HCT116 (cell line): ENCODE data around the gene CPNE5. TPM values are rescaled to one million over a fixed set of nuclear protein-coding genes. Genes with fewer than 3 reads are reported as not detected.

Experiments
- ATAC-seq: fragments of 200-7000 bp; cut with Tn5 transposase; 2 replicates; pipeline ENCODE4 v1.9.1; 2020; ENCODE audit warnings: mild to moderate bottlenecking, moderate library complexity
- BruUV-seq: library from RNA; stranded (reverse); fragments of 400-500 nt; replicated peaks from 2 replicates; lab custom pipeline; 2021; lab: Mats Ljungman, UMichigan
- CTCF ChIA-PET: fragments of 300-600 bp; sonication (Branson Sonifier 250); formaldehyde crosslinking; loops from one replicate; lab custom pipeline; 2021; ENCODE audit warnings: antibody characterized with exemption; lab: Charles Lee
- POLR2A ChIA-PET: fragments of 300-600, 350-600 bp; sonication (Branson Sonifier 250); formaldehyde crosslinking; loops from one replicate; lab custom pipeline; 2021; ENCODE audit warnings: antibody characterized with exemption; lab: Charles Lee
- RAD21 ChIA-PET, 2 experiments: fragments of 300-600 bp; sonication (Branson Sonifier 250); formaldehyde crosslinking; loops; one replicate each; lab custom pipeline; 2023; ENCODE audit warnings: low total read pairs in 2 of 2; ENCODE audit not compliant: uncharacterized antibody in 2 of 2, unreplicated experiment in 2 of 2, low non-redundant PET in 1 of 2; lab: Charles Lee
- DNase-seq: peaks from one replicate; pipeline ENCODE4 v3.0.0-alpha.2; 2010; ENCODE audit warnings: low read depth, low spot score
- H2AFZ ChIP-seq: fragments of 200-600 bp; shearing (Covaris generic), sonication (generic); 2 replicates; pipeline ENCODE4 v1.6.1; 2017; ENCODE audit warnings: low read depth, mixed run types, mixed read lengths, antibody characterized with exemption, low read length; ENCODE audit not compliant: poor library complexity, severe bottlenecking
- H3K27ac ChIP-seq: 2 replicates; pipeline ENCODE4 v1.5.1; 2012; ENCODE audit warnings: low read depth, low read length
- H3K27me3 ChIP-seq: fragments of 200-600 bp; sonication (generic); 2 replicates; pipeline ENCODE4 v1.6.1; 2016; ENCODE audit warnings: mixed run types, low read length, mixed read lengths; ENCODE audit not compliant: insufficient read depth
- H3K36me3 ChIP-seq, 2 experiments: fragments of 200-500 bp in 1 of 2; fragments of 200-600 bp in 1 of 2; sonication (Bioruptor generic) in 1 of 2; sonication (generic) in 1 of 2; 2 replicates each; pipeline versions ENCODE4 v1.5.1 to v1.6.1; 2014 to 2016; ENCODE audit warnings: low read length in 2 of 2, inconsistent platforms in 1 of 2, mixed read lengths in 1 of 2, mixed run types in 1 of 2; ENCODE audit not compliant: insufficient read depth in 2 of 2, control insufficient read depth in 1 of 2
- H3K4me1 ChIP-seq, 2 experiments: fragments of 200-600 bp in 1 of 2; sonication (generic) in 1 of 2; 2 replicates each; pipeline versions ENCODE4 v1.5.1 to v1.6.1; 2012 to 2017; ENCODE audit warnings: low read length in 2 of 2, inconsistent platforms in 1 of 2, mild to moderate bottlenecking in 1 of 2, mixed read lengths in 1 of 2, mixed run types in 1 of 2, moderate library complexity in 1 of 2; ENCODE audit not compliant: insufficient read depth in 2 of 2, control insufficient read depth in 1 of 2
- H3K4me2 ChIP-seq: fragments of 200-600 bp; sonication (generic); 2 replicates; pipeline ENCODE4 v1.6.1; 2017; ENCODE audit warnings: mixed run types, low read length, mixed read lengths
- H3K4me3 ChIP-seq, 2 experiments: fragments of 200-600 bp in 1 of 2; sonication (generic) in 1 of 2; replicated peaks in 1 of 2; 2 replicates each; pipeline ENCODE4 v1.5.1; 2011 to 2016; ENCODE audit warnings: low read length in 2 of 2, control low read depth in 1 of 2, low read depth in 1 of 2, mild to moderate bottlenecking in 1 of 2, mixed read lengths in 1 of 2, mixed run types in 1 of 2
- H3K79me2 ChIP-seq: fragments of 200-600 bp; sonication (generic); 2 replicates; pipeline ENCODE4 v1.6.1; 2017; ENCODE audit warnings: mild to moderate bottlenecking, mixed run types, low read length, moderate library complexity, mixed read lengths; ENCODE audit not compliant: insufficient read depth
- H3K9ac ChIP-seq: fragments of 200-600 bp; sonication (generic); 2 replicates; pipeline ENCODE4 v1.6.1; 2016; ENCODE audit warnings: low read length, mixed read lengths
- H3K9me2 ChIP-seq: fragments of 200-600 bp; sonication (generic), shearing (Covaris generic); 2 replicates; pipeline ENCODE4 v1.6.1; 2017; ENCODE audit warnings: mixed run types, mild to moderate bottlenecking, moderate library complexity; ENCODE audit not compliant: insufficient read depth
- H3K9me3 ChIP-seq, 2 experiments: fragments of 200-500 bp in 1 of 2; fragments of 200-600 bp in 1 of 2; sonication (Bioruptor generic) in 1 of 2; sonication (generic) in 1 of 2; 2 replicates each; pipeline ENCODE4 v1.6.1; 2014 to 2017; ENCODE audit warnings: low read length in 2 of 2, mixed read lengths in 2 of 2, inconsistent platforms in 1 of 2, low read depth in 1 of 2, mild to moderate bottlenecking in 1 of 2, mixed run types in 1 of 2, moderate library complexity in 1 of 2; ENCODE audit not compliant: control insufficient read depth in 1 of 2, insufficient read depth in 1 of 2
- H4K20me1 ChIP-seq: fragments of 200-600 bp; sonication (generic), shearing (Covaris generic); 2 replicates; pipeline ENCODE4 v1.6.1; 2017; ENCODE audit warnings: mixed run types, mild to moderate bottlenecking, moderate library complexity; ENCODE audit not compliant: insufficient read depth
- CEBPB ChIP-seq: IDR thresholded peaks from 2 replicates; pipeline ENCODE4 v1.6.1; 2012; ENCODE audit warnings: low read depth
- CTCF ChIP-seq, 3 experiments: fragments of 200-600 bp in 1 of 3; sonication (generic) in 1 of 3; IDR thresholded peaks in 2 of 3; conservative IDR thresholded peaks in 1 of 3; 2 replicates each; pipeline ENCODE4 v1.5.1; 2012 to 2017; ENCODE audit warnings: low read depth in 2 of 3, low read length in 2 of 3, antibody characterized with exemption in 1 of 3, borderline replicate concordance in 1 of 3, control low read depth in 1 of 3, mild to moderate bottlenecking in 1 of 3, mixed read lengths in 1 of 3, mixed run types in 1 of 3, moderate library complexity in 1 of 3; ENCODE audit not compliant: insufficient read depth in 1 of 3
- EZH2phosphoT487 ChIP-seq: fragments of 200-600 bp; IDR thresholded peaks from 2 replicates; pipeline ENCODE4 v1.6.1; 2018; ENCODE audit warnings: antibody characterized with exemption, borderline replicate concordance
- MAX ChIP-seq: IDR thresholded peaks from 2 replicates; pipeline ENCODE4 v1.6.1; 2012
- POLR2A ChIP-seq: IDR thresholded peaks from 2 replicates; pipeline ENCODE4 v1.7.0; 2011; ENCODE audit warnings: borderline replicate concordance; ENCODE audit not compliant: insufficient read depth, insufficient read length; ENCODE audit errors: extremely low read depth
- RAD21 ChIP-seq: IDR thresholded peaks from 2 replicates; pipeline ENCODE4 v1.6.1; 2012; ENCODE audit warnings: low read depth, mild to moderate bottlenecking
- SIN3A ChIP-seq: IDR thresholded peaks from 2 replicates; pipeline ENCODE4 v1.6.1; 2012; ENCODE audit warnings: low read depth
- SP1 ChIP-seq: IDR thresholded peaks from 2 replicates; pipeline ENCODE4 v1.6.1; 2012; ENCODE audit warnings: low read depth
- TCF7L2 ChIP-seq: IDR thresholded peaks from 2 replicates; pipeline ENCODE4 v1.7.0; 2011; ENCODE audit warnings: borderline replicate concordance, inconsistent platforms; ENCODE audit not compliant: insufficient read depth, insufficient read length; ENCODE audit errors: extremely low read depth
- YY1 ChIP-seq: IDR thresholded peaks from 2 replicates; pipeline ENCODE4 v1.6.1; 2011; ENCODE audit warnings: low read length, low read depth, moderate library complexity, mild to moderate bottlenecking; ENCODE audit not compliant: insufficient replicate concordance; ENCODE audit errors: extremely low read depth
- ZBTB33 ChIP-seq: IDR thresholded peaks from 2 replicates; pipeline ENCODE4 v1.6.1; 2011; ENCODE audit warnings: mild to moderate bottlenecking, low read length, moderate library complexity; ENCODE audit not compliant: insufficient replicate concordance; ENCODE audit errors: extremely low read depth
- intact Hi-C: fragments of 100-400 bp; cut with micrococcal nuclease; formaldehyde crosslinking; loops from 2 replicates; pipeline ENCODE4 v1.10.0; 2022
- total RNA-seq: library from RNA; stranded (reverse); gene quantifications from one replicate; pipeline ENCODE4 v1.2.1, GENCODE V29; 2021; ENCODE audit not compliant: unreplicated experiment

The CPNE5 gene
- total RNA-seq, 1 experiment from 2014 or later, result not detected

DNA sequence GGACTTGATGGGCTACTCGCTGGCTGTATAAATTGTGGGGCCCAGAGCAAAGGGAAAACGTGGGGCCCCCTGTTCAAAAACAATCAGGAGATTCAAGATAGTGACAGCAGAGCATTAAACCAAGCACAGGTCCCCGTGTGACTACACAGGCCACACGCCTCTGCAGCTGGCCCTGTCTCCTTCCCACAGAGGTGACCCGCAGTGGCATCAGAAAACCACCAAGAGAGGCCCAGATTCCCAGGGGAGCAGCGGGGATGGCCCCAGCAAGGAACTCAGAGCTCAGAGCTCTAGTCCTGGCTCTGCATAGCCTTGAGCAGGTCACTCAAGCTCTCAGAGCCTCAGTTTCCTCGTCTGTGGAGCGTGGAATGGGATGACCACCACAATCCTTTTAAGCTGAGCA, 57.6 kb downstream of the CPNE5 start:
- no peak for ATAC-seq
- intact Hi-C loops, result no loop called here
- CTCF ChIA-PET, result interaction anchor here (1.0 to 2.6 kb wide), 4 partner anchors 15 to 104 kb away, joined by 3 to 29 read pairs (median 14); partner anchors contain the start of gene C6orf89

More for the DNA sequence above, 57.6 kb downstream of the CPNE5 start:
- ChIA-PET POLR2A (no interaction called here), RAD21 (no interaction called here)
- no peaks in the 10 kb centered on the region for H3K4me1 ChIP-seq
- H3K79me2 ChIP-seq, result no peaks in the 10 kb centered on the region
- H3K27ac ChIP-seq, result no peak overlapping the region
- H3K9me3 ChIP-seq, result no peaks in the 10 kb centered on the region
- H3K9me2 ChIP-seq, result no peaks in the 10 kb centered on the region
- no TSS peak for BruUV-seq
- no peak overlapping the region for H3K4me3 ChIP-seq
- no peak for DNase-seq
- H3K4me2 ChIP-seq, result no peak overlapping the region
- TF ChIP-seq POLR2A (no peak), SIN3A (no peak), RAD21 (no peak), CTCF (IDR thresholded peaks at IDR 0.05 in 2 of 3, conservative IDR thresholded peaks at IDR 0.05 in 1 of 3; ENCODE audit: borderline replicate concordance in 1 of 3, insufficient read depth in 1 of 3, low read depth in 2 of 3, low read length in 2 of 3) (no peak), YY1 (no peak), MAX (no peak), TCF7L2 (no peak), ZBTB33 (no peak), CEBPB (no peak), EZH2phosphoT487 (no peak), SP1 (no peak)
- H3K36me3 ChIP-seq, result no peaks in the 10 kb centered on the region
- no peaks in the 10 kb centered on the region for H4K20me1 ChIP-seq
- H2AFZ ChIP-seq, result no peak overlapping the region
- no peak overlapping the region for H3K9ac ChIP-seq
- H3K27me3 ChIP-seq, result peaks cover 6% of the 10 kb centered on the region; the same call in 1 of the 2 replicates
